Hematopoietic multipotent progenitor cell treated with erythropoietin and hydrocortisone succinate and interleukin-3 and kit ligand, for 6 days (in vitro differentiated cells): ENCODE measurements around the gene PHIP.

Source experiments
- DNase-seq: peaks from one replicate; pipeline ENCODE4 v3.0.0-alpha.2; 2015

The PHIP gene

DNA sequence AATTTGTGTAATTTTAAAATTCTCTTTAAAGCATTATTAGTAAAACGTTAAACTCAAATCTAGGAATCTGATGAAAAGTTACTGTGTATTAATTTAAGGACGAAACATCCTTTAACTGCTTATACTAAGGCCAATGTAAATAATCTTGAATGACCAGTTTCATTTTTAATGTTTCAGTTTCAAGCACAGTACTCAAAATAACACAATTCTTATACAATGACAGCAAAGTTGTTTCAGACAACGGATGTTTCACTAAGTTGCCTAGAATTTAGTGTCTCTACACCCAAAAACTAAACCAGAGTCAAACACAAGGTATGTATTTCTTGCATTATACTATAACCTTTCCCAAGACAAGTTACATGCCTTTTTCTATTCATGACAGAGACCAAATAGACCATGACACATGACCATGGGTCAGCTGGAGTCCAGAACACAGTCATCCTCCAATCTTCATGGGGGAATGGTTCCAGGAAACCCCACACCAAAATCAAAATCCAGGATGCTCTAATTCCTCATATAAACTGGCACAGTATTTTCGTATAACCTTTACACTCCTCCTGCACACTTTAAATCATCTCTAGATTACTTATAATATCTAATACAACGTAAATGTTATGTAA, 7.7 kb downstream of the PHIP start:
- no peak for DNase-seq

DNA sequence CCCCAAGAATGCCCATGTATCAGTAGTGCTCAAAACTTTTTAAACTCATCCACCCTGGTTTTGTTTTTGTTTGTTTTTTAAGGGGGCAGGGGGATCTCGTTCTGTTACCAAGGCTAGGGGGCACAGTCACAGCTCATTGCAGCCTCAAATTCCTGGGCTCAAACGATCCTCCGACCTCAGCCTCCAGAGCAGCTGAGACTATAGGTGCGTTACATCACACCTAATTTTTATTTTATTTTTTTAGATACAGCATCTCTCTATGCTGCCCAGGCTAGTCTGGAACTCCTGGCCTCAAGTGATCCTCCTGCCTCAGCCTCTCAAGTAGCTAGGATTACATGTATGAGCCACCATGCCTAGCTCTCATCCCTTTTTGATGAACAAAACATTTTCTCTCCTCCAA, 11.2 kb downstream of the PHIP start:
- DNase-seq, result no peak

DNA sequence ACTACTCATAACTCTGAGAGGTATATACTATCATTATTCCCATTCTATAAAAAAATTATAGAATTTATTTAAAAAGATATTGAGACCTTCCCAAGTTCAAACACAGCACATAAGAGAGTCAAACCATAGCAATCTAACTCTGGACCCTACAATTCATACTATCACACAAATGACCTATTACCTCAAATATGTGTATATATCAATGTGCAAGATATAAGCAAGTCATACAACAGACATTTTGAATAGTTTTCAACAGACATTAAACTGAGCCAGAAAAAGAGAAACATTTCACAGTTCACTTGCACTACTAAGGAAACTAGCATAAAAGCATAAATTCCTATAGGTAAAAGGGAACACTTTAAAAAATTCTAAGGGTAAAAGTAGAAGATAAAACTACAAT, 11.7 kb downstream of the PHIP start:
- no peak for DNase-seq

GRCh38 chr6:79065232-79065631, 12.8 kb downstream of the PHIP start:
- DNase-seq, result no peak

- no peak for DNase-seq
Observed at GRCh38 chr6:79064635-79065034, 13.4 kb downstream of the PHIP start.

- no peak for DNase-seq
Observed at GRCh38 chr6:79062708-79063107, 15.3 kb downstream of the PHIP start.

- DNase-seq, result no peak
Observed at GRCh38 chr6:79057746-79058145, 20.3 kb downstream of the PHIP start.

DNA sequence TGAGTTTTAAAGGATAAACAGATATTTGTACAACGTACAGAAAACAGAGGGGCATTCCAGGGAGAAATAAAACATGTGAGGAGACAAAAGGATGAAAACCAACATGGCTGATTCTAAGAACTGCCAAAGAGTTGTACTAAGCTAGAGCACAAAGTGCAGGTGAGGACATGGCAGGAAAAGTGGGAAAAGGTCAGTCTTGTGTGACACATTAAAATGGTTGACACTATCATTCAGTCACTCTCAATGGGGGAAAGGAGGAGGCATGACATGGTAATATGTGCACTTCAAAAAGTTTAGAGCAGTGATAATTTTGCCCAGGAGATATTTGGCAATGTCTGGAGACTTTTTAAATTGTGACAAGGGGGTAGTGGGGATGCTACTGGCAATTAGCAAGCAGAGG, 21.8 kb downstream of the PHIP start:
- DNase-seq, result no peak

GRCh38 chr6:79048611-79049010, 29.4 kb downstream of the PHIP start:
- peak; percentile 70 for DNase-seq

- DNase-seq, result no peak
Observed at GRCh38 chr6:79047072-79047471, 31.0 kb downstream of the PHIP start.

DNA sequence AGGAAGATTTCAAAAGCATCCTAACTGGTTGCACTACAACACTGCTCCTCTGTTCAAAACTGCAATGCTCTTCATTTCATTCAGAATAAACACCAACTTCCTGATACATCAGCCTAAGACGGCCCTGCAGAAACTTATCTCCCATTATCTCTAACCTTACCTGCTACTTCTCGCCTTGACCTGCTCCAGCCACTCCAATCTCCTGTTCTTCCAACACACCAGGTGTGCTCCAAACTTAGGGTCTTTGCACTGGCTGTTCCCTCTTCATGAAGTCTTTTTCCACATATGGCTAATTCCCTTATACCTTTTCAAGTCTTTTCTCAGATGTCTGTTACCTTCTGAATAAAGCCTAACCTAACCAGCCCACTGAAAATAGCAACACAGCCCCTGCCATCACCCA, 32.1 kb downstream of the PHIP start:
- DNase-seq, result no peak

DNA sequence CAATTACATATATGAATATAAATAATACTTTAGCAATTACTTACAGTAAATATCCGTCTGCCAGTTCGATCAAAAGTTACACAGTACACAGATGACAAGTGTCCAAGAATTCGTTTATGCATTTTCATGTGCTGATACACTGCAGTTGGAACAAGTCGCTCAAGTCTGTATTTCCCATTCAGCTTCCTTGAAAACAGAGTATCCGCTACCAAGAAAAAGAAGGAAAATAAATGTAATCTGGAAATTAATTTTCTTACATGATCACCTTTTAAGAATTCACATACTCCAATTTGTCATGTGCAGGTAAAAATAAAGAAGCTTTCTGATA, 35.3 kb downstream of the PHIP start:
- no peak for DNase-seq

GRCh38 chr6:79042088-79042798, 35.8 kb downstream of the PHIP start:
- DNase-seq, result no peak

DNA sequence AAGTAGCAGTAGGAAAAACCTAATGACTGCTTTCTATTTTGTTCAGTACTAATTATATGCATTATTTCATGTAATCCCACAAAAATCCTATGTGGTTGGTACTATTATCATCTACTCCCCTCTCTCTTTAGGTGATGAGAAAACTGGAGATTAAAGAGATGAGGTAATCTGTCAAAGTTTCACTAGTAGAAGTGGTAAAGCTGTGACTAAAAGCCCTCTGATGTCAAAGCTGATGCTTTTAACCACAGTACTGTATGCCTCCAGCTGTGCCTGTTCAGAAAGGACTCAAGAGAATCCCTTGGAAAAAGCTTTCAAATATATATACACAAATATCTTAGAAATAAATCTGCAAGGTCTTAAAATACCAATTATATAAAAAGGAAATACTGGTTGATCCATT, 38.0 kb downstream of the PHIP start:
- no peak for DNase-seq

- DNase-seq, result no peak
Observed at GRCh38 chr6:79038061-79038460, 40.0 kb downstream of the PHIP start.

DNA sequence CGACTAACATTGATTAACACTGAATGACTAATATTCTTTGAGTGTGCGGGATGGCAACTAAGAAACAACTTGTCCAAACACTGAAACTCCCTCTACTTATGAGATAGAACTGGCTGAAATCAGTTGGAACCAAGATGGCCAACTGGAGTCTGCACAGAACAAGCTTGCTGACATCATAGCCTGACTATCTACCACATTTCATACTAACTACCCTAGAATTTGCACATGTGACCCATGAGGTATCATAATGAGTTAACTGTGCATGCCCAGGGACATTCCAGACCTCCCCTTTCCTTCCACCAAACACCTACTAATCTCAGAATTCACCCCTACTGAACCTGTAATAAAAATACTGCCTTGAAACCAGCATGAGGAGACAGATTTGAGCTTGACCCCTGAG, 43.2 kb downstream of the PHIP start:
- no peak for DNase-seq

GRCh38 chr6:79033279-79033678, 44.8 kb downstream of the PHIP start:
- DNase-seq, result no peak

DNA sequence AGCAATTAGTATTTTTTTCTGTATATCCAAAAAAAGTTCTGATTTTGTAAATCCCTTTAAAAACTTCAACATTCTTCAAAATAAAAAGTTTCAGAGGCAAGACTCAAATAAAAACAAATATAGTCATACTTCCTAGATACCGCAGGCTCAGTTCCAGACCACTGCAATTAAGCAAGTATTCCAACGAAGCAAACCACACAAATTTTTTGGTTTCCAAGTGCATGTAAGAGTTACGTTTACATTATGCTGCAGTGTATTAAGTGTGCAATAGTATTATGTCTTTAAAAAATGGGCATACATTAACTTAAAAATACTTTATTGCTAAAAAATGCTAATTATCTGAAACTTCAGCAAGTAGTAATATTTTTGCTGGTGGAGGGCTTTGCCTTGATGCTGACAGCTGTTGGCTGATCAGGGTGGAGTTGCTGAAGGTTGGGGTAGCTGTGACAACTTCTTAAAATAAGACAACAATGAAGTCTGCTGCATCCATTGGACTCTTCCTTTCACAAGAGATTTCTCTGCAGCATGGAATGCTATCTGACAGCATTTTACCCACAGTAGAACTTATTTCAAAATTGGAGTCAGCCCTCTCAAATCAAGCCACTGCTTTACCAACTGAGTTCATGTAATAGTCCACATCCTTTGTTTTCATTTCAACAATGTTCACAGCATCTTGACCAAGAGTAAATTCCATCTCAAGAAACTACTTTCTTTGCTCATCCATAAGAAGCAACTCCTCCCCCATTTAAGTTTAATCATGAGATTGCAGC, 46.0 kb downstream of the PHIP start:
- peak; percentile 18 for DNase-seq

DNA sequence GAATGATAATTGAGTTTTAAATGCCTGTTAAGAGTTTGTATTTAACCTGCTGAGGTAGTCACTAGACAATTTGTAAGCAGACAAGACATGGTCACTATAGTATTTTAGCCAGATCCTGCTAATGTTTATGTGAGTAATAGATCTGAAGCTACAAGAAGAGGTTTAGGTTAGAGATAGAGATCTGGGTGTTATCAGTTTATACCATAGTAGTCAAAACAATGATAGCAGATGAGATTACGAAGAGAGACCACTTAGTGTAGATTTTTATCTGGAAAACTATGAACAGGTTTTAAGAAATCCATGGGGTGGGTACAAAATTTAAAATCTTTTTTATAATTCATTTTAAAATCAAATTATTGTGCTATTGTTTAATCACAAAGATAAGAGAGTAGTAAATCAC, 47.5 kb downstream of the PHIP start:
- DNase-seq, result peak; percentile 40

GRCh38 chr6:79030023-79030422, 48.0 kb downstream of the PHIP start:
- no peak for DNase-seq

- DNase-seq, result no peak
Observed at GRCh38 chr6:79028641-79029314, 49.3 kb downstream of the PHIP start.

GRCh38 chr6:79011940-79012339, 66.1 kb downstream of the PHIP start:
- DNase-seq, result no peak

DNA sequence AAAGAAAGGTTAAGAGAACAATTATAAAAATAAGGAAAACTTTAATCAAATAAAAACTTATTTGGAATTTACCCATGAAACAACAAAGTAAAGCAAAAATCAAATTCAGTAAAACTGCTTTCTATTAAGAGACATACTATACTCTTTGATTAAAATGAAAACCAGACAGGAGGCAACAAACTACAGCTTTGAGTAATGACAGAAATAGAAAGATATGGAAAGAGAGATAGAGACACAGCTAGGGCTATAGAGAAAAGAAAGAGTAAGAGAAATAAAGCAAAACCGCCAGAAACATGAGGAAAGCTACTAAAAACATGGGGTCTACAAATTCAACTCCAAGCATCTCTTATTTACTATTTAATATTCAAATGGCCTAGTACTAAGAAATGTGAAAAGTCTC, 67.6 kb downstream of the PHIP start:
- DNase-seq, result no peak

- no peak for DNase-seq
Observed at GRCh38 chr6:79009819-79010218, 68.2 kb downstream of the PHIP start.
